WTC11 (cell line): ENCODE results near the gene SLC46A1. TPM values are rescaled to one million over a fixed set of nuclear protein-coding genes. Genes with fewer than 3 reads are reported as not detected.

Experiments used
- ATAC-seq: fragments of 200-7000 bp; cut with Tn5 transposase; 2 replicates; pipeline ENCODE4 v1.10.0; 2021; ENCODE audit warnings: mild to moderate bottlenecking, moderate library complexity
- CTCF ChIA-PET: fragments of 300-600 bp; sonication (Branson Sonifier 250); formaldehyde crosslinking; loops from one replicate; lab custom pipeline; 2021; ENCODE audit warnings: antibody characterized with exemption; lab: Charles Lee
- POLR2A ChIA-PET: fragments of 350-600 bp; sonication (Branson Sonifier 250); formaldehyde crosslinking; loops from one replicate; lab custom pipeline; 2021; ENCODE audit warnings: antibody characterized with exemption; lab: Charles Lee
- DNase-seq: peaks from one replicate; pipeline ENCODE4 v3.0.0; 2021; ENCODE audit warnings: low spot score
- H3K27ac Mint-ChIP-seq: 2 replicates; pipeline ENCODE4 v1.8.0; 2021; ENCODE audit warnings: mixed read lengths
- H3K27me3 Mint-ChIP-seq: 2 replicates; pipeline ENCODE4 v1.8.0; 2021; ENCODE audit warnings: low read depth, mild to moderate bottlenecking, moderate library complexity, mixed read lengths
- H3K36me3 Mint-ChIP-seq: 2 replicates; pipeline ENCODE4 v1.8.0; 2021; ENCODE audit warnings: mixed read lengths
- H3K4me1 Mint-ChIP-seq: 2 replicates; pipeline ENCODE4 v1.8.0; 2022; ENCODE audit warnings: mixed read lengths
- H3K4me3 Mint-ChIP-seq: 2 replicates; pipeline ENCODE4 v1.8.0; 2021; ENCODE audit warnings: mild to moderate bottlenecking, moderate library complexity, mixed read lengths
- H3K9me3 Mint-ChIP-seq: 2 replicates; pipeline ENCODE4 v1.8.0; 2021; ENCODE audit warnings: mixed read lengths
- ELF4 ChIP-seq: sonication (generic); formaldehyde crosslinking; IDR thresholded peaks from 2 replicates; pipeline ENCODE4 v1.8.1; 2022; ENCODE audit warnings: low read depth, mild to moderate bottlenecking, moderate library complexity, missing genetic modification reagents
- ESRRA ChIP-seq: sonication (generic); formaldehyde crosslinking; IDR thresholded peaks from 2 replicates; pipeline ENCODE4 v1.8.1; 2022; ENCODE audit warnings: mild to moderate bottlenecking, missing genetic modification reagents, borderline replicate concordance
- FOXK1 ChIP-seq: sonication (generic); formaldehyde crosslinking; IDR thresholded peaks from 2 replicates; pipeline ENCODE4 v1.8.0; 2022; ENCODE audit warnings: mild to moderate bottlenecking, moderate library complexity, missing genetic modification reagents
- IRF2 ChIP-seq: sonication (generic); formaldehyde crosslinking; IDR thresholded peaks from 2 replicates; pipeline ENCODE4 v1.8.0; 2022; ENCODE audit warnings: low read depth, missing genetic modification reagents, borderline replicate concordance
- JAZF1 ChIP-seq: fragments of 250-450 bp; sonication (Bioruptor Pico); IDR thresholded peaks from 2 replicates; pipeline ENCODE4 v1.9.0; 2021; ENCODE audit warnings: moderate library complexity, mild to moderate bottlenecking, inconsistent platforms
- KAT7 ChIP-seq: sonication (generic); formaldehyde crosslinking; IDR thresholded peaks from 2 replicates; pipeline ENCODE4 v1.8.1; 2023; ENCODE audit warnings: missing genetic modification reagents, mild to moderate bottlenecking, borderline replicate concordance
- MXD4 ChIP-seq: fragments of 250-450 bp; sonication (Bioruptor Pico); IDR thresholded peaks from 2 replicates; pipeline ENCODE4 v1.8.0; 2021; ENCODE audit warnings: mild to moderate bottlenecking, moderate library complexity, borderline replicate concordance
- MYBL2 ChIP-seq: sonication (generic); formaldehyde crosslinking; IDR thresholded peaks from 2 replicates; pipeline ENCODE4 v1.8.1; 2023; ENCODE audit warnings: mild to moderate bottlenecking, moderate library complexity, missing genetic modification reagents
- OVOL2 ChIP-seq: fragments of 250-450 bp; sonication (Bioruptor Pico); IDR thresholded peaks from 2 replicates; pipeline ENCODE4 v1.9.0; 2021; ENCODE audit warnings: mild to moderate bottlenecking, borderline replicate concordance
- RELA ChIP-seq: sonication (generic); formaldehyde crosslinking; IDR thresholded peaks from 2 replicates; pipeline ENCODE4 v1.8.1; 2022; ENCODE audit warnings: missing genetic modification reagents, mild to moderate bottlenecking, borderline replicate concordance
- SMAD4 ChIP-seq: sonication (generic); formaldehyde crosslinking; IDR thresholded peaks from 2 replicates; pipeline ENCODE4 v1.8.0; 2022; ENCODE audit warnings: mild to moderate bottlenecking, missing genetic modification reagents
- TP53 ChIP-seq: sonication (generic); formaldehyde crosslinking; IDR thresholded peaks from 2 replicates; pipeline ENCODE4 v1.8.1; 2023; ENCODE audit warnings: mild to moderate bottlenecking, missing genetic modification reagents
- ZNF416 ChIP-seq: fragments of 250-450 bp; sonication (Bioruptor Pico); IDR thresholded peaks from 2 replicates; pipeline ENCODE4 v1.9.0; 2021; ENCODE audit warnings: mild to moderate bottlenecking, inconsistent platforms
- total RNA-seq: library from RNA; stranded (reverse); gene quantifications from 3 replicates; pipeline ENCODE4 v1.2.3, GENCODE V29; 2021
- TF ChIP-seq, protein P1 (sequence below): fragments of 250-450 bp; sonication (Bioruptor Pico); conservative IDR thresholded peaks from 2 replicates; pipeline ENCODE4 v1.9.0; 2021; ENCODE audit warnings: mild to moderate bottlenecking
- TF ChIP-seq, protein P2 (sequence below): sonication (generic); formaldehyde crosslinking; IDR thresholded peaks from 2 replicates; pipeline ENCODE4 v1.8.1; 2022; ENCODE audit warnings: low read depth, missing genetic modification reagents, borderline replicate concordance
- TF ChIP-seq, protein P3 (sequence below): sonication (generic); formaldehyde crosslinking; IDR thresholded peaks from 2 replicates; pipeline ENCODE4 v1.8.0; 2023; ENCODE audit warnings: missing genetic modification reagents
- TF ChIP-seq, protein P4 (sequence below): sonication (generic); formaldehyde crosslinking; IDR thresholded peaks from 2 replicates; pipeline ENCODE4 v1.8.1; 2022; ENCODE audit warnings: mild to moderate bottlenecking, moderate library complexity, missing genetic modification reagents
- TF ChIP-seq, protein P5 (sequence below): fragments of 250-450 bp; sonication (Bioruptor Pico); IDR thresholded peaks from 2 replicates; pipeline ENCODE4 v1.9.0; 2021; ENCODE audit warnings: mild to moderate bottlenecking, borderline replicate concordance
- TF ChIP-seq, protein P6 (sequence below): sonication (generic); formaldehyde crosslinking; IDR thresholded peaks from 2 replicates; pipeline ENCODE4 v1.8.1; 2022; ENCODE audit warnings: missing genetic modification reagents, borderline replicate concordance

Gene SLC46A1
- total RNA-seq, 1 experiment from 2014 or later = 6.7 TPM

DNA sequence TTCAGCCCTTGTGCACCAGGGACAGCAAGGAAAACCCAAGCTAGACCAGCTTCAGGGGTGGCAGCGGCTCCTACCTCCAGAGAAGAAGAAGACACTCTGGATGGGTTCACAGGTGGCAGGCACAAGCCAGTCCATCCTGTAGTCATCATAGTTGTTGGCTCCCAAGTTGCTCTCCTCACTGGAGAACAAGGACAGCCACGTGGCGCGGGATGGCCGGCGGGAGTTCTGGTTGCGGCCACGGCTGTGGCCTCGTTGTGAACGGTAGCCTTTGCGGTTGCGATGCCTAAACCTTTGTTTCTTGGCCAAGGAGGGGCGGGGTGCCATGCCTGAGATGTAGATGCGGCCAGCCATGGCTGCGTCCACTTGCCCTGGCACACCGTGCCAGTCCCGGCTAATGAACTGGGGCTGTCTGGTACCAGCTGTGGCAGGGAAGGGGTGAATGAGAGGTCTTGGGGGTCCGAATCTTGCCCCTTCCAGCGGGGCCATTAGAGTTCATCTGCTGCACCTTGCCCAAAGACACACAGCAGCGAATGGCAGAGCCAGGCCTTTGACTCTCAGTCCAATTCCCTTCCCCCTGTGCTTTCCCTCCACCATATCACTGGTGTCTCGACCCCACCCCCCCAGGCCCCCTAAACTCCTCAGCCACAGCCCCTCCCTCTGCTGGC, 38.2 kb downstream of the SLC46A1 start:
- Mint-ChIP-seq H3K36me3 (no peaks in the 10 kb centered on the region), H3K9me3 (no peaks in the 10 kb centered on the region), H3K27me3 (peaks cover 14% of the 10 kb centered on the region), H3K4me1 (peaks cover 16% of the 10 kb centered on the region), H3K4me3 (no peak overlapping the region), H3K27ac (no peak overlapping the region)
- POLR2A ChIA-PET = interaction anchor here (1.3 kb wide), 1 partner anchor 10 kb away, joined by 12 read pairs; the partner anchor contains the start of gene POLDIP2
- no peak for ATAC-seq
- CTCF ChIA-PET = interaction anchor here (1.1 to 2.5 kb wide), 3 partner anchors 10 to 132 kb away, joined by 3 to 16 read pairs (median 9); partner anchors contain the start of gene POLDIP2
- no peak for TF ChIP-seq KAT7 (CRISPR knock-in tag)
- TF ChIP-seq, protein P1, sequence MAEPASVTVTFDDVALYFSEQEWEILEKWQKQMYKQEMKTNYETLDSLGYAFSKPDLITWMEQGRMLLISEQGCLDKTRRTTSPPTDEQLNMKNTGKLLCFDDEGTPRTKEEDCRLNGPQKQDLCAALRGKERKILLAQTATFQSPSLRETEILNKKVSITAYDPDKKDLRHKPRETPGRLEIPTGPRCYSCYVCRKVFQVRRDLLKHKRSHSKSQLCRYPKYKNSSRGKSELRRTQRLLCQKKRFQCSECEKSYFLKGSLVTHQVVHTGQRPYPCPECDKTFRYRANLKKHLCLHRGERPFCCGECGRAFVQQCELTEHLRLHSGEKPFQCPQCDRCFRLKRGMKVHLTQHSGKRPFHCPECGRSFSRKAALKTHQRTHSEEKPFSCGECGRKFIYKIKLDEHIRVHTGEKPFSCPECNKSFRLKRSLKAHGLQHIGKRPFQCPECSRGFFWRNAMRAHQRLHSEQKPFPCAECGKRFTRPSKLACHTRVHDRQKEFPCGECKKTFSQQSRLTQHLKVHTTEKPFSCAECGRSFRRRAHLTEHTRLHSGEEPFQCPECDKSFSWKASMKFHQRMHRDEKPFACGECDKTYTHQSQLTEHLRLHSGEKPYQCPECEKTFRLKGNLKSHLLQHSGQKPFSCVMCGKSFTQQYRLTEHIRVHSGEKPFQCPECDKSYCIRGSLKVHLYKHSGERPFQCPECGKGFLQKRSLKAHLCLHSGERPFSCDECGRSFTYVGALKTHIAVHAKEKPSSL (CRISPR knock-in tag) = no peak
- TF ChIP-seq RELA (CRISPR knock-in tag) = no peak
- TF ChIP-seq, protein P2, sequence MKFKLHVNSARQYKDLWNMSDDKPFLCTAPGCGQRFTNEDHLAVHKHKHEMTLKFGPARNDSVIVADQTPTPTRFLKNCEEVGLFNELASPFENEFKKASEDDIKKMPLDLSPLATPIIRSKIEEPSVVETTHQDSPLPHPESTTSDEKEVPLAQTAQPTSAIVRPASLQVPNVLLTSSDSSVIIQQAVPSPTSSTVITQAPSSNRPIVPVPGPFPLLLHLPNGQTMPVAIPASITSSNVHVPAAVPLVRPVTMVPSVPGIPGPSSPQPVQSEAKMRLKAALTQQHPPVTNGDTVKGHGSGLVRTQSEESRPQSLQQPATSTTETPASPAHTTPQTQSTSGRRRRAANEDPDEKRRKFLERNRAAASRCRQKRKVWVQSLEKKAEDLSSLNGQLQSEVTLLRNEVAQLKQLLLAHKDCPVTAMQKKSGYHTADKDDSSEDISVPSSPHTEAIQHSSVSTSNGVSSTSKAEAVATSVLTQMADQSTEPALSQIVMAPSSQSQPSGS (CRISPR knock-in tag) = no peak
- TF ChIP-seq, protein P3, sequence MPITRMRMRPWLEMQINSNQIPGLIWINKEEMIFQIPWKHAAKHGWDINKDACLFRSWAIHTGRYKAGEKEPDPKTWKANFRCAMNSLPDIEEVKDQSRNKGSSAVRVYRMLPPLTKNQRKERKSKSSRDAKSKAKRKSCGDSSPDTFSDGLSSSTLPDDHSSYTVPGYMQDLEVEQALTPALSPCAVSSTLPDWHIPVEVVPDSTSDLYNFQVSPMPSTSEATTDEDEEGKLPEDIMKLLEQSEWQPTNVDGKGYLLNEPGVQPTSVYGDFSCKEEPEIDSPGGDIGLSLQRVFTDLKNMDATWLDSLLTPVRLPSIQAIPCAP = no peak
- TF ChIP-seq, protein P4, sequence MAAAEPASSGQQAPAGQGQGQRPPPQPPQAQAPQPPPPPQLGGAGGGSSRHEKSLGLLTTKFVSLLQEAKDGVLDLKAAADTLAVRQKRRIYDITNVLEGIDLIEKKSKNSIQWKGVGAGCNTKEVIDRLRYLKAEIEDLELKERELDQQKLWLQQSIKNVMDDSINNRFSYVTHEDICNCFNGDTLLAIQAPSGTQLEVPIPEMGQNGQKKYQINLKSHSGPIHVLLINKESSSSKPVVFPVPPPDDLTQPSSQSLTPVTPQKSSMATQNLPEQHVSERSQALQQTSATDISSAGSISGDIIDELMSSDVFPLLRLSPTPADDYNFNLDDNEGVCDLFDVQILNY (CRISPR knock-in tag) = no peak
- TF ChIP-seq JAZF1 (CRISPR knock-in tag) = no peak
- TF ChIP-seq, protein P5, sequence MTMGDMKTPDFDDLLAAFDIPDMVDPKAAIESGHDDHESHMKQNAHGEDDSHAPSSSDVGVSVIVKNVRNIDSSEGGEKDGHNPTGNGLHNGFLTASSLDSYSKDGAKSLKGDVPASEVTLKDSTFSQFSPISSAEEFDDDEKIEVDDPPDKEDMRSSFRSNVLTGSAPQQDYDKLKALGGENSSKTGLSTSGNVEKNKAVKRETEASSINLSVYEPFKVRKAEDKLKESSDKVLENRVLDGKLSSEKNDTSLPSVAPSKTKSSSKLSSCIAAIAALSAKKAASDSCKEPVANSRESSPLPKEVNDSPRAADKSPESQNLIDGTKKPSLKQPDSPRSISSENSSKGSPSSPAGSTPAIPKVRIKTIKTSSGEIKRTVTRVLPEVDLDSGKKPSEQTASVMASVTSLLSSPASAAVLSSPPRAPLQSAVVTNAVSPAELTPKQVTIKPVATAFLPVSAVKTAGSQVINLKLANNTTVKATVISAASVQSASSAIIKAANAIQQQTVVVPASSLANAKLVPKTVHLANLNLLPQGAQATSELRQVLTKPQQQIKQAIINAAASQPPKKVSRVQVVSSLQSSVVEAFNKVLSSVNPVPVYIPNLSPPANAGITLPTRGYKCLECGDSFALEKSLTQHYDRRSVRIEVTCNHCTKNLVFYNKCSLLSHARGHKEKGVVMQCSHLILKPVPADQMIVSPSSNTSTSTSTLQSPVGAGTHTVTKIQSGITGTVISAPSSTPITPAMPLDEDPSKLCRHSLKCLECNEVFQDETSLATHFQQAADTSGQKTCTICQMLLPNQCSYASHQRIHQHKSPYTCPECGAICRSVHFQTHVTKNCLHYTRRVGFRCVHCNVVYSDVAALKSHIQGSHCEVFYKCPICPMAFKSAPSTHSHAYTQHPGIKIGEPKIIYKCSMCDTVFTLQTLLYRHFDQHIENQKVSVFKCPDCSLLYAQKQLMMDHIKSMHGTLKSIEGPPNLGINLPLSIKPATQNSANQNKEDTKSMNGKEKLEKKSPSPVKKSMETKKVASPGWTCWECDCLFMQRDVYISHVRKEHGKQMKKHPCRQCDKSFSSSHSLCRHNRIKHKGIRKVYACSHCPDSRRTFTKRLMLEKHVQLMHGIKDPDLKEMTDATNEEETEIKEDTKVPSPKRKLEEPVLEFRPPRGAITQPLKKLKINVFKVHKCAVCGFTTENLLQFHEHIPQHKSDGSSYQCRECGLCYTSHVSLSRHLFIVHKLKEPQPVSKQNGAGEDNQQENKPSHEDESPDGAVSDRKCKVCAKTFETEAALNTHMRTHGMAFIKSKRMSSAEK (CRISPR knock-in tag) = no peak
- no peak for TF ChIP-seq MYBL2 (CRISPR knock-in tag)
- no peak for TF ChIP-seq ZNF416 (CRISPR knock-in tag)
- TF ChIP-seq IRF2 = no peak
- no peak for TF ChIP-seq TP53
- TF ChIP-seq MXD4 (CRISPR knock-in tag) = no peak
- TF ChIP-seq, protein P6, sequence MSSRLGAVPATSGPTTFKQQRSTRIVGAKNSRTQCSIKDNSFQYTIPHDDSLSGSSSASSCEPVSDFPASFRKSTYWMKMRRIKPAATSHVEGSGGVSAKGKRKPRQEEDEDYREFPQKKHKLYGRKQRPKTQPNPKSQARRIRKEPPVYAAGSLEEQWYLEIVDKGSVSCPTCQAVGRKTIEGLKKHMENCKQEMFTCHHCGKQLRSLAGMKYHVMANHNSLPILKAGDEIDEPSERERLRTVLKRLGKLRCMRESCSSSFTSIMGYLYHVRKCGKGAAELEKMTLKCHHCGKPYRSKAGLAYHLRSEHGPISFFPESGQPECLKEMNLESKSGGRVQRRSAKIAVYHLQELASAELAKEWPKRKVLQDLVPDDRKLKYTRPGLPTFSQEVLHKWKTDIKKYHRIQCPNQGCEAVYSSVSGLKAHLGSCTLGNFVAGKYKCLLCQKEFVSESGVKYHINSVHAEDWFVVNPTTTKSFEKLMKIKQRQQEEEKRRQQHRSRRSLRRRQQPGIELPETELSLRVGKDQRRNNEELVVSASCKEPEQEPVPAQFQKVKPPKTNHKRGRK (CRISPR knock-in tag) = no peak
- no peak for TF ChIP-seq ESRRA
- TF ChIP-seq ELF4 (CRISPR knock-in tag) = no peak
- no peak for TF ChIP-seq FOXK1
- TF ChIP-seq SMAD4 (CRISPR knock-in tag) = no peak
- no peak for TF ChIP-seq OVOL2 (CRISPR knock-in tag)
- DNase-seq = no peak
